SU-DHL-6 (cell line): ENCODE results near the gene FXYD5.

Experiments used
- H2AFZ ChIP-seq: fragments of 200-600 bp; sonication (generic); 2 replicates; pipeline ENCODE4 v1.6.1; 2014; ENCODE audit warnings: low read depth, mild to moderate bottlenecking, moderate library complexity, mixed read lengths, antibody characterized with exemption, low read length; ENCODE audit not compliant: severe bottlenecking
- H3F3A ChIP-seq: fragments of 200-600 bp; shearing (Covaris generic); 2 replicates; pipeline ENCODE4 v1.6.0; 2016; ENCODE audit warnings: antibody characterized with exemption, mild to moderate bottlenecking; ENCODE audit not compliant: insufficient read depth
- H3K27ac ChIP-seq: fragments of 200-600 bp; sonication (generic); 2 replicates; pipeline ENCODE4 v1.5.1; 2016; ENCODE audit warnings: low read depth, mild to moderate bottlenecking, low read length, moderate library complexity, mixed read lengths
- H3K27me3 ChIP-seq: fragments of 200-600 bp; sonication (generic), shearing (Covaris generic); 2 replicates; pipeline ENCODE4 v1.6.0; 2014; ENCODE audit warnings: mild to moderate bottlenecking, low read length
- H3K36me3 ChIP-seq: fragments of 200-600 bp; sonication (generic); 2 replicates; pipeline ENCODE4 v1.6.1; 2014; ENCODE audit warnings: mild to moderate bottlenecking, low read length, mixed read lengths
- H3K4me2 ChIP-seq: fragments of 300-600, 200-600 bp; shearing (Covaris generic), sonication (generic); 2 replicates; pipeline ENCODE4 v1.6.0; 2014; ENCODE audit warnings: low read length, low read depth, mild to moderate bottlenecking; ENCODE audit not compliant: poor library complexity, severe bottlenecking
- H3K4me3 ChIP-seq: fragments of 200-600 bp; sonication (generic); 2 replicates; pipeline ENCODE4 v1.5.1; 2014; ENCODE audit warnings: antibody characterized with exemption, low read length, mild to moderate bottlenecking, mixed read lengths; ENCODE audit not compliant: insufficient read depth, poor library complexity, severe bottlenecking
- H3K79me2 ChIP-seq: fragments of 200-600 bp; sonication (generic); 2 replicates; pipeline ENCODE4 v1.6.1; 2014; ENCODE audit warnings: mild to moderate bottlenecking, low read length, moderate library complexity; ENCODE audit not compliant: insufficient read depth
- H3K9ac ChIP-seq: fragments of 200-600 bp; sonication (generic); 2 replicates; pipeline ENCODE4 v1.7.0; 2014; ENCODE audit warnings: mild to moderate bottlenecking, low read length
- H3K9me2 ChIP-seq: fragments of 200-600 bp; sonication (generic); replicated peaks from 2 replicates; pipeline ENCODE4 v1.6.1; 2014; ENCODE audit warnings: low read length; ENCODE audit not compliant: insufficient read depth
- H3K9me3 ChIP-seq: fragments of 200-600 bp; sonication (generic); 2 replicates; pipeline ENCODE4 v1.6.1; 2014; ENCODE audit warnings: low read length, mixed read lengths; ENCODE audit not compliant: insufficient read depth
- H4K20me1 ChIP-seq: fragments of 200-600 bp; sonication (generic); 2 replicates; pipeline ENCODE4 v1.6.1; 2014; ENCODE audit warnings: low read depth, mild to moderate bottlenecking, antibody characterized with exemption, low read length, moderate library complexity, mixed read lengths
- CTCF ChIP-seq: fragments of 200-600 bp; sonication (generic); IDR thresholded peaks from one replicate; pipeline ENCODE4 v1.5.1; 2017; ENCODE audit warnings: antibody characterized with exemption, mild to moderate bottlenecking, low read length, moderate library complexity; ENCODE audit not compliant: insufficient read depth, poor library complexity, severe bottlenecking
- EZH2phosphoT487 ChIP-seq: fragments of 200-600 bp; sonication (generic), shearing (Covaris generic); conservative IDR thresholded peaks from 2 replicates; pipeline ENCODE4 v1.6.1; 2018; ENCODE audit warnings: mild to moderate bottlenecking, antibody characterized with exemption, low read length, moderate library complexity, mixed read lengths

The FXYD5 gene

GRCh38 chr19:35174226-35174625, 19.7 kb downstream of the FXYD5 start:
- no peaks in the 10 kb centered on the region for H3K9me2 ChIP-seq
- no peak overlapping the region for H3K4me3 ChIP-seq
- no peak overlapping the region for H3K27ac ChIP-seq
- H3K4me2 ChIP-seq = no peak overlapping the region
- no peaks in the 10 kb centered on the region for H3F3A ChIP-seq
- TF ChIP-seq CTCF (no peak), EZH2phosphoT487 (no peak)
- H3K9ac ChIP-seq = no peak overlapping the region
- no peaks in the 10 kb centered on the region for H3K79me2 ChIP-seq
- H2AFZ ChIP-seq = no peak overlapping the region
- no peaks in the 10 kb centered on the region for H4K20me1 ChIP-seq
- no peaks in the 10 kb centered on the region for H3K27me3 ChIP-seq
- no peaks in the 10 kb centered on the region for H3K36me3 ChIP-seq
- no peaks in the 10 kb centered on the region; the same call in 1 of the 2 replicates for H3K9me3 ChIP-seq

GRCh38 chr19:35176181-35176570, 21.6 kb downstream of the FXYD5 start:
- H3K9me2 ChIP-seq = no peaks in the 10 kb centered on the region
- H4K20me1 ChIP-seq = no peaks in the 10 kb centered on the region
- no peak overlapping the region for H3K4me3 ChIP-seq
- H3K27ac ChIP-seq = no peak overlapping the region
- no peak overlapping the region for H2AFZ ChIP-seq
- H3K9ac ChIP-seq = no peak overlapping the region
- H3K9me3 ChIP-seq = no peaks in the 10 kb centered on the region; the same call in 1 of the 2 replicates
- no peak overlapping the region for H3K4me2 ChIP-seq
- H3F3A ChIP-seq = no peaks in the 10 kb centered on the region
- no peak for TF ChIP-seq EZH2phosphoT487
- TF ChIP-seq CTCF = no peak
- no peaks in the 10 kb centered on the region for H3K79me2 ChIP-seq
- H3K36me3 ChIP-seq = no peaks in the 10 kb centered on the region
- H3K27me3 ChIP-seq = no peaks in the 10 kb centered on the region

- TF ChIP-seq EZH2phosphoT487 = no peak
- no peak for TF ChIP-seq CTCF
These were observed 23.1 kb downstream of the FXYD5 start for GRCh38 chr19:35177377-35178274.

More at GRCh38 chr19:35177377-35178274, 23.1 kb downstream of the FXYD5 start:
- no peaks in the 10 kb centered on the region for H3K9me2 ChIP-seq
- H3K4me2 ChIP-seq = no peak overlapping the region
- no peaks in the 10 kb centered on the region for H4K20me1 ChIP-seq
- no peaks in the 10 kb centered on the region for H3K27me3 ChIP-seq
- no peaks in the 10 kb centered on the region for H3F3A ChIP-seq
- no peak overlapping the region for H3K27ac ChIP-seq
- no peak overlapping the region for H2AFZ ChIP-seq
- H3K36me3 ChIP-seq = no peaks in the 10 kb centered on the region
- H3K4me3 ChIP-seq = no peak overlapping the region
- H3K9me3 ChIP-seq = no peaks in the 10 kb centered on the region; the same call in 1 of the 2 replicates
- H3K79me2 ChIP-seq = no peaks in the 10 kb centered on the region
- no peak overlapping the region for H3K9ac ChIP-seq
